ENCODE data around the gene NPC2.

The NPC2 gene

GRCh38 chr14:74482571-74482970 lies 10.5 kb downstream of the NPC2 start:
- TF ChIP-seq ZFX (IDR thresholded peaks at IDR 0.05): no peak
- no peak for TF ChIP-seq CTCF (conservative IDR thresholded peaks at IDR 0.05)
- H3K27ac ChIP-seq: no peak overlapping the region

GRCh38 chr14:74480046-74480445 lies 13.1 kb downstream of the NPC2 start:
- H3K27ac ChIP-seq: no peak overlapping the region
- TF ChIP-seq CTCF (conservative IDR thresholded peaks at IDR 0.05): no peak
- no peak for TF ChIP-seq ZFX (IDR thresholded peaks at IDR 0.05)

DNA sequence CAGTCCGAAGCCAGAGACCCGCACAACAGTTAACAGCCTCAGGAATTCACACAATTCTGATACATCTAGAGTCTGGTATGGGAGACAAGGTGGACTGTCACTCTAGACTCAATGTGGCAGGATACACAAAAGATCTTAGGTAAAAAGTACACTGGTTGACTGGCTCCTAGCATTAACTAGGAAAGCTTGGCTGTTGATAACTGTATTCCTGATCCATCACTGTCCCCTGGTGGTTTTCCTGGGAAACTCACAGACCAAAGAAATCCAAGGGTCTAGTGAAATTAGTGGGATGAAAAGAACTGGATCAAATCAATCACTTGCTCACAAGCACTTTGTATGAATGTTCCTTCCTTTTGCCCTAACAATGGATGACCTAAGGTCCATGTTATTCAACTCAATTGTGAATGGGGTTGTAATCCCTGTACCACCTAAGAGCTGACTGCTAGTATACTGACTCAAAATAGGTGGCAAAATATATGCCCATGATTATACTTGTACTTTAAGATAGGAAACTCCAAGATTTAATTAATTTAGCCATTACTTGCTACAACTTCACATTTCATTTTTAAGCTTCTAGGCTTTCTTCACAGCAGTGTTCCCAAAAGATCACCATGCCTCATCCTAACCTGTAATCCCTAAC lies 14.0 kb downstream of the NPC2 start:
- no peak overlapping the region for H3K27ac ChIP-seq
- peak; percentile 84 for TF ChIP-seq CTCF (conservative IDR thresholded peaks at IDR 0.05)
- no peak for TF ChIP-seq ZFX (IDR thresholded peaks at IDR 0.05)

DNA sequence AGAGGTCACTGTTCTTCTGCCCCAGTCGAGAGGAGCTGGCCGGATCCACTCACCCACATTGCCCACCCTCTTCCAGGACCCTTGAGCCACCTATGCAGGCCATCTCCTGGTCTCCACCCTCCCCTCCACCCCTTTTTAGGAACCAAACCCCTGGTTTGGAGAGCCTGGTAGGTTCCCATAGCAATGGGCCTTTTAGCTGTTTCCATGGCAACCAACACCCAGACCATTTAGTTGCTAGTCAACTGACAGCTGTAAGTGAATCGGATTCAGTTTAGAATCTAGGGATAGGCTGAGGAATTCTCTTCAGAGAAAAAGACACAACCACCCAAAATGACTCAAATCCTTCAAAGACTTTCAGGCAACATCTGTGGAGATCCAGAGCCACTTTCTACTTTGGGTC lies 16.5 kb downstream of the NPC2 start:
- TF ChIP-seq CTCF (conservative IDR thresholded peaks at IDR 0.05): no peak
- TF ChIP-seq ZFX (IDR thresholded peaks at IDR 0.05): no peak
- H3K27ac ChIP-seq: no peak overlapping the region

DNA sequence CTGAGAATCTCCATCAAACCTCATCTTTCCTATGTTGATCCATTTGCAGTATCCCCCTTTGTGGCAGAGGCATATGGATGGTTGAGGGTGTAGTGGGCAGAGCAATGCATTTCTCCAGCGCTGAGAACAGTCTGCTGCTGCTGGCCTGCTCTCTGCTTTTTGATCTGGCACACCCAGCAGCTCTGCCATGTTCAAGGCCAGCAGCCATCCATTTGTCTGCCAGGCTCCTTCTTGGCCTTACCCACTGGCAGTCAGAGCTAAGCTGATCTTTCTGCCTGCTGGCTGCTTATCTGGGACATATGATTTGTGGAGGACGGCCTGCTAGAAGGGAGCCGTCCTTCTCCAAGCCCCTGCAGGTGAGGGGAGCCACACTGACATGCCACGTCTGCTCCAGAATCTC lies 17.0 kb downstream of the NPC2 start:
- no peak overlapping the region for H3K27ac ChIP-seq
- no peak for TF ChIP-seq ZFX (IDR thresholded peaks at IDR 0.05)
- TF ChIP-seq CTCF (conservative IDR thresholded peaks at IDR 0.05): no peak

GRCh38 chr14:74475678-74476077 lies 17.4 kb downstream of the NPC2 start:
- no peak for TF ChIP-seq ZFX (IDR thresholded peaks at IDR 0.05)
- TF ChIP-seq CTCF (conservative IDR thresholded peaks at IDR 0.05): no peak
- no peak overlapping the region for H3K27ac ChIP-seq

- TF ChIP-seq ZFX (IDR thresholded peaks at IDR 0.05): no peak
- no peak for TF ChIP-seq CTCF (conservative IDR thresholded peaks at IDR 0.05)
These were observed 18.7 kb downstream of the NPC2 start for GRCh38 chr14:74474376-74474775.

More at GRCh38 chr14:74474376-74474775, 18.7 kb downstream of the NPC2 start:
- no peak overlapping the region for H3K27ac ChIP-seq
